HG03039 (cell line): ENCODE measurements around the gene CASK.

Experiments
- ATAC-seq: cut with Tn5 transposase; IDR thresholded peaks from one replicate; pipeline ENCODE4 v1.9.1; 2021; ENCODE audit warnings: mild to moderate bottlenecking, moderate library complexity; ENCODE audit not compliant: unreplicated experiment

Gene CASK

DNA sequence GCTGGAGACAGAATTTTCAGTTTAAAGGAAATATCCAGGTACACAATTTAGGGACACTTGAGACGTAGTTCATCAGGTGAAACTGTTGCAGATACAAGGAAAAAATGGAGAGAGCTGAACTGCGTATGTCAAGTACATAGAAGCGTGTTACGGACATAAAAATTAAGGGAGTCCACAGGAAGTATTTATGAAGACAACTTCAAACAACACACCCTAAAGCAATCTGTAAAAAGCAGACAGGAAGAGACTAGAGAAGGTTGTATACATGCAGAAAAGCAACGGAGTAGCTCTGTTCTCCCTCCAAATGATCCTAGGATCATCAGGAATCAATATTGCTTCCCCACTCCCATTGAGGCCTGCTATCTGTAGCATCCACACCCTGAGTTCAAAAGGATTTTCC lies 5.8 kb downstream of the CASK start:
- no peak for ATAC-seq

DNA sequence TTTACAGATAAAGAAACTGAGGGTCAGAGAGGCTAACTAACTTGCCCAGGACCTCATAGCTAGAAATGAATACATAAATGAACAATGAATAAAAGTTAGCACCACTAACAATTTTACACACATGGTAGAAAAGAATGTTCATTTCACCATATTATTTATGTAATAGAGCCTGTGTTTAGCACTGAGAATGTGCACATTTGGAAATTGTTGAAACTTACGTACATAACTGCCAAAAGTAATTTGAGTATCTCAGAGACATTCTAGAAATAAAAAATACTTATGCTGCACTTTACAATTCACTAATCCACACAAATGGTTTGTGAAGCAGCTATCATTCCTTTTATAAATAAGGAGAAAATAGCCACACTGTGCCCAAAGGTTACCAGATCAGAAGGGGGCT lies 9.9 kb downstream of the CASK start:
- ATAC-seq: no peak

DNA sequence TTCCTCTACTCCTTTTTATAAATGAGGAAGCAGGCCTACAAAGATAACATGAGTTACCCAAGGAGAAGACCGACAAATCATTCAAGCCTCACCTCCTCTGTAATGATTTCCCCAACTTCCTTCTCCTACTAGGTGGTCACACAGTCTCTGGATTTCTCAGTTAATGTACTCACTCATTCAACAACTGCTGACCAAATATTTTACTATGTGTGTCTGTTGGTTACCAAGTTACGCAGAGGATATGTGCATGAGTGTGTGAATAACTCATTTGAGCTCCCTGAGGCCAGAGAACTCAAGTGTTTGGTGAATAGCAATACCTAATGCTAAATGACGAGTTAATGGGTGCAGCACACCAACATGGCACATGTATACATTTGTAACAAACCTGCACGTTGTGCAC lies 10.4 kb downstream of the CASK start:
- ATAC-seq: no peak

DNA sequence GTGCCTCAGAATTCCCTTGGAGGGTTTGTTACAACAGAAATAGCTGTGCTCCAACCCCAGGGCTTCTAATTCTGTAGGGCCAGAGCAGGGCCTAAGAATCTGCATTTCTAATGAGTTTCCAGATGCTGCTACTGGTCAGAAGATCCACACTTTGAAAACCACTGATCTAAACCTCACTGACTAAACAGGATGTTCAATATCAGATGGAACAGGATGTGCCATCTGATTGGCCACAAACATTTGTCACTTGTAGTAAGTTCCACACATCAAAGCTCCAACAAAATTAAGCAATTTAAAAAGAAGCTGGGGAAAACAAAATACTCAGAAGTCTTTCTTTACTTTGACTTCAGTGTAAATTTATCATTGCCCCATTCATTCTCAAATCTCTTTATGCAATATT lies 14.3 kb downstream of the CASK start:
- ATAC-seq: no peak

DNA sequence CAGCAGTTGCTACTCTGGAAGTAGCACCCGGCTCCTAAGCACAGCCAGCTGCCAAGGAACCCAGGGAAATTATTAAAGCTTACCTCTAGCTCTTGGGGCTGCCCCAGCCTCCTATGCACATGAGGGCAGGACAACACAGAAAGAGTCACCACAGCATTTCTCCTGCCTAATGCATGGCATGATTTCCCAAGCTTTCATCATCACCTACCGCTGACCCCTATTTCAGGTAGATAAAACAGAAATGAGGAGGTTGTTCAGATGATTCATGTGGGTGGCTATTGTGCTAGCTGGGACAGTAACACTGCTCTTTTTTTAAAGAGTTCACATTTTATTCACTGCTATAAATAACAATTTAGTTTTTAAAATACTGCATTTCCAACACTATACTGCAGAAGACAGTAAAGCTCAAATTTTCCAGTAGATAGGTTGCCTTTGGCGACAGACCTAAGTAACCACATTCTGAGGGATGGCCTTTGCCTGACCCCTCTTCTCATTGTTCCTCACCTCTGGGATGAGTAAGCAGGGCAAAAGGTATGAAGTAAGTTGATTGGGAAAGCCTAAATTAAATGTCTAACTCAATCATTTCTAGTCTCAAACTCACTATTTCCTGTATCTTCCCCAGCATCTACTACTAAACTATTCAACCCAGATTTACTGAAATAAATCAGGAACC lies 16.7 kb downstream of the CASK start:
- ATAC-seq: no peak

DNA sequence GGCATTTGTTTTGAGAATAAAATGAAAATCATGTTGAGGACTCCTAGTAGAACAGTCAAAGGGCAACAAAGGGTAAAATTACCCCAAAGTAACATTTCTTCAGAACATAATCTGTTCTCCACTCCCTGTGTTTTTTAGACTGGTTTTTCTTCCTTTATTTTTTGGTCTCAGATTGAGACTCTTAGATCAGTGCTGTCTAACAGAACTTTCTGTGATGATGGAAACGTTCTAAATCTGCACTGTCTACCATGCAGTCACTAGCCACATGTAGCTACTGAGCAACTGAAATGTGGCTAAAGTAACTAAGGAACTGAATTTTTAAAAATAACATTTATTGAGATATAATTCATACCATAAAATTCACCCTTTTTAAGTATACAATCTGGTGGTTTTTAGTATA lies 19.8 kb downstream of the CASK start:
- ATAC-seq: no peak

DNA sequence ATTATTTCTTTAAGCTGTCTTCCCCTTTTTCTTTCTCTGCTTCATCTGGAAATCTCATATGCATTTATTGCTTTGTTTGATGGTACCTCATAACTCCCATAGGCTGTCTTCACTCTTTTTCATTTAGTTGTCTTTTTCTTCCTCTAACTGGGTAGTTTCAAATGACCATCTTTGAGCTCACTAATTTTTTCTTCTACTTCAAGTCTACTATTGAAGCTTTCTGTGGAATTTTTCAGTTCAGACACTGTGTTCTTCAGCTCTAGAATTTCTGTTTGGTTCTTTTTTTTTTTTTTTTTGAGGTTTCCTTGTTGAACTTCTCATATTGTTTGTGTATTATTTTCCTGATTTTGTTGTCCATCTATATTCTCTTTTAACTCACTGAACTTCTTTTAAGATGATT lies 23.0 kb downstream of the CASK start:
- ATAC-seq: no peak

DNA sequence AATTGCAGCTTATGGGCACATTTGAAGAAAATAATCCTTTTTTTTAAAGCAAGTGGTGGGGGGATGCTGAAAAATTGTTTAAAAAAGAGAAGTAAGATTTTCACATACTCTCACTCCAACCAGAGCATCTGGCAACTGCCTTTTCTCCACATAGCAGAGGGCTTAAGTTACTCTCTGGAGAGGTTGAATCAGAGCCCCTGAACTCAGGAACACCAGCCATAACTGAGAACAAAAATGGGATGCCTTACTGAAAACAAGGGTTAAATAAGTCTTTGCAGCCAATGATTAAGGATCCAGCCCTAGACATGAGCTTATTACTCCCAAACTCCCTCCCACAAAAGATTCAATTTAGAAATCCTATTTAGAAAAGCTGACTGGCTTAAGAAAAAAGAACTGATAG lies 27.5 kb downstream of the CASK start:
- ATAC-seq: no peak

DNA sequence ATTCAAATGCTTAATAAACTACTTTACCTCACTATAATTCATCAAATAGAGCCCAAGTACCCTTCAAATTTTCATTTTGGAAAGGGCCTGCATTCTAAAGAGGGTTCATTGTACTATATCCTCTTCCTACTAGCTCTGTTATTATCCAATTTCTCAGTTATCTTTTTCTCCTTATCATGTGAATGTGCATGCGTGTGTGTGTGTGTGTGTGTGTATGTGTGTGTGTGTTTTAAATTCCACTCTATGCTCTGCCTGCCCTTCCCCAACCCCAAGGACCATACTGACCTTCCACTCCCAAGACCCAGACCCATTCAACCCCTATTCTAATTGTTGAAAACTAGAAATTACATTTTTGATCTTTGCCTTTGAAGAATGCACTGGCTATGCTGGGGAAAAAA lies 33.3 kb downstream of the CASK start:
- ATAC-seq: no peak

DNA sequence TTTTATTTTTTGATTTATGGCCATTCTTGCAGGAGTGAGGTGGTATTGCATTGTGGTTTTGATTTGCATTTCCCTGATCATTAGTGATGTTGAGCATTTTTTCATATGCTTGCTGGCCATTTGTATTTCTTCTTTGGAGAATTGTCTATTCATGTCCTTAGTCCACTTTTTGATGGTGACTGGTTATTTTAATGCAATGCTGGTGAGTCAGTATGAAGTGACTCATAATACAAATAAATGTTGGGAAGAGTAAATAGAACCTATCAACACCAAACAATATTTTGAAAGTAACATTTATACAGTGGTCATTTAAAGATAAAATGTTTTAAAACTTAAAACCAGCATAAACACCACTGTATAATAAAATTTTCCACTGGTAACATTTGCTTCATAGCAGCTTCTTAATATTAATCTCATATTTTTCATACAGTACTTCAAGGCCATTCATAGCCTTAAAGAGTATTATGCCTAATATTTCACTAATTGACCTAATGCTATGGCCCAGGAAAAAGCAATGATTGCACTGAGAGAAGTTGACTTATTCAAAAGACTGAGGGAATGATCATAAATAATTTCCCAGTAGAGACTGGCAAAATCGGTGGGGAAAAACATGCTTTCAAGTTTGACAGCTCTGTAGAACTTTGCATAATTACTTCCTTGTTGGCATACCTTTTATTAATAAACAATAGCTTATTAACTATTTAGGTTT lies 33.9 kb downstream of the CASK start:
- ATAC-seq: no peak

DNA sequence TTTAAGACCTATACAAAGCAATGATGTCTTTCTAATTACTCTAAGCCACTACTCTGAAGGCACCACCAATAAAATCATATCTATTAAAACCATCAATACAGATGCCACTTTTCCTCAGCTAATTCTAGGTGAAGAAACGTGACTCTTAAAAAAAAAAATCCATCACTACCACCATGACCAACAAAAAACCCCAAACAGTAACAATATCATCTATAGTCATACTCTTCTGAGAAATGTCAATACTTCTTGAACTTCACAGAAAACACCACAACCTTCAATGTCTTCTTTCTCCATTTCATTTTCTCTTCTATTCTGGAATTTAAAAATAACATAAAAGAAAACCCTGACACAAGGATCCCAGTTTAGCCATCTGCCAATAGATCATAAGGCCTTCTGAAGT lies 35.7 kb downstream of the CASK start:
- ATAC-seq: no peak

DNA sequence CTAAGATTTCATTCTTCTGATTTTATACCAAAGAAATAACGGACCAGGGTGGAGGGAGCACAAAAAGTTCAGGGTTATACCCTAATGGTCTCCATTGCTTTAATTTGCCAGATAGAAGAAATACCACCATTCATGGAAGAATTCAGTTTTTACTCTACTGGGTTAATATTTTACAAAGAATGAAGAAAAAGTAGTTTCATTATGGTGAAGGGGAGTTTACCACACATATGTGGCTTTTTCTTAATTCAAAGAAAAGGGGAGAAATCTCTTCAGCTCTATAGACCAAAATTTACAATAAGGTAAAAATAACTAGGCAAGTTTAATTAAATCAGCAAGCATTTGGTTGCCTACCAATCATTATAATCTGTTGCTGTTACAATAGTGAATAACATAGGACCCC lies 37.6 kb downstream of the CASK start:
- no peak for ATAC-seq

DNA sequence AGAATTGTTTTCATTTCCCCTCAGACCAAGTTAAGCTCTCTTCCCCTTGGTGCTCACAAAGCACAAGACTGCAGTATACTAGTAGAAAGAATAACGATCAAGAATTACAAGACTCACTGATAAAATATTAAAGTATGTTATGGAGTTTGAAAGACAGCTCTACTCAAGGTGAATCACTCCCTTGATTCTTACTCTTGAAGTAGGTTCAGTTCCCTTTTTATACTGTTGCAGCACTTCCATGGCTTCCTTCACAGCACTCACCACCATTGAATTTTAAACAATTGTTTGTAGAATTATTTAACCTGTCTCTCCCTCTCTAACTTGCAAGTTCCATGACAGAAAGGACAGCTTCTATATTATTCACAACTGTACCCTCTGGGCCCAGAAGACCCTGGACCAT lies 42.2 kb downstream of the CASK start:
- ATAC-seq: no peak

DNA sequence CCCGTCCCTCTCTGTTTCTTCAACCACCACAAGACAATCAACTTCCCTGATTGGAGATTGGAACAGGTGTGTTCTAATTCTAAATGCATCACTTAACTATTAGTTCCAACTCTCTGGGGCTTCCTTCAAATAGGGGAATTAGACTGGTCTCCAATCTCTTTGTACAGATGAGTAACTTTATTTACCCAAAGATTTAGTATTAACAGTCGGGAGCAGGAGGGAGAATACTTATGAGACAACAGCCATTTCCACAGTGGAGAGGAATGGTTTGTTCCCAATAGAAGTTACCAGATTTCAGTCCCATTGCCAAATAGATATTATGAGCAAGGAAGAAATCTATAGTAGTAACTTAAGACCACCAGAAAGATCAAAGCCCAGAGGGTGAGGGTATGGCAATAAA lies 46.2 kb downstream of the CASK start:
- ATAC-seq: no peak

DNA sequence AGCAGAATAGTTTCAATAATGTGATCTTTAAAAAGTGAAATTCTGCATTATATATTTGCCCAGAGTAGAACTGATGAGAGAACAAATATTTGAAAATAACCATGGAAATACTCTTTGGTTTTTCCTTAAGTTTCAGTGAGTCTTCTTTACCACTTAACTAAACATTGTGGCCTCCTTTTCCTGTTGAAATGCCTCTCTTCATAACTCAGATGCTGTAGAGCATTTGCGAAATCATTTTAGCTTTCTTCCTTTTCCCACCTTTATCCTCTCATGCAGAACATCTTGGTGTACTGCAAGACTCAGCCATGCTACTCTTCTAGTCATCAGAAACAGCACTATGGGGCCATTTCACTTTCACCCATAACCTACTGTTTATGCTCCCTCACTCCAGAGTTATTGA lies 48.2 kb downstream of the CASK start:
- ATAC-seq: no peak

DNA sequence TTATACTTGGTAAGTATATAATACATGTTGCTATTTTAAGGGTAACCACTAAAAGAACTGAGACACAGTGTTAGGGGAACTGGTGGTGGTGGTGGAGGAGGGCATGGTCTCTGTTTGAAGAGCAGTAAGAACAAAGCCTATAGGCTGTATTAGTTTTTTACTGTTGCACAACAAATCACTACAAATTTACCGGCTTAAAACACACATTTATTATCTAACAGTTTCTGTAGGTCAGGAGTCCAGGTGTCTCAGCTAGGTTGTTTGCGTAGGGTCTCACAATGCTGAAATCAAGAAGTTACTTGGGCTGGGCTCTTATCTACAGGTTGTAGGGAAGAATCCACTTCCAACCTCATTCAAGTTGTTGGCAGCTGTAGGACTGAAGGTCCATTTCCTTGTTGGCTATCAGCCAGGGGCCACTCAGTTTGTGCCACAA lies 52.6 kb downstream of the CASK start:
- ATAC-seq: no peak

DNA sequence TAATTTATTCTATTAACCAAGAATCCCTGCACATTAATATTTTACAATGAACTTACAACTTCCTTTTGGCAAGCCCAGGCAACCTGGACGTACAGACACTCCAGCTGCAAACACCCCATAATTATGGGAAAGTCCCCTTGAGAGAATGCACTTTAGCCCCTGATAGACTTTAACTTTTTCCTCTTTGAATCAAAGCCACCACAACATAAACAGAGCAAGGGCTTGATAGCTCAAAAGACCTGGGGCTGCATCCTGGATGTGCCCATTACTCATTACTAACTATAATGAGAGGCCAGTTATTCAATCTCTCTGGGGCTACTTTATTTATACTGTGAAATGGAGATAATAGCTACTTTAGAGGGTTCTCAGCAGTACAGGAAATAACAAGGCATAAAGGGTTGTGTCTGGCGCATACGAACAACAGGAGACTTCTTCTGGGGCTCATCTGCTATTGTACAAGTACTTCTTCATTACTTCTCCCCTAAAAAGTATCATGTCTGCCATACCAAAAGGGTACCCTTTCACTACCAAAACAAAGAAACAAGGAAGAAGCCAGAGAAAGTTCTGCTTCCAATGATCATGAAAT lies 54.9 kb downstream of the CASK start:
- ATAC-seq: no peak

DNA sequence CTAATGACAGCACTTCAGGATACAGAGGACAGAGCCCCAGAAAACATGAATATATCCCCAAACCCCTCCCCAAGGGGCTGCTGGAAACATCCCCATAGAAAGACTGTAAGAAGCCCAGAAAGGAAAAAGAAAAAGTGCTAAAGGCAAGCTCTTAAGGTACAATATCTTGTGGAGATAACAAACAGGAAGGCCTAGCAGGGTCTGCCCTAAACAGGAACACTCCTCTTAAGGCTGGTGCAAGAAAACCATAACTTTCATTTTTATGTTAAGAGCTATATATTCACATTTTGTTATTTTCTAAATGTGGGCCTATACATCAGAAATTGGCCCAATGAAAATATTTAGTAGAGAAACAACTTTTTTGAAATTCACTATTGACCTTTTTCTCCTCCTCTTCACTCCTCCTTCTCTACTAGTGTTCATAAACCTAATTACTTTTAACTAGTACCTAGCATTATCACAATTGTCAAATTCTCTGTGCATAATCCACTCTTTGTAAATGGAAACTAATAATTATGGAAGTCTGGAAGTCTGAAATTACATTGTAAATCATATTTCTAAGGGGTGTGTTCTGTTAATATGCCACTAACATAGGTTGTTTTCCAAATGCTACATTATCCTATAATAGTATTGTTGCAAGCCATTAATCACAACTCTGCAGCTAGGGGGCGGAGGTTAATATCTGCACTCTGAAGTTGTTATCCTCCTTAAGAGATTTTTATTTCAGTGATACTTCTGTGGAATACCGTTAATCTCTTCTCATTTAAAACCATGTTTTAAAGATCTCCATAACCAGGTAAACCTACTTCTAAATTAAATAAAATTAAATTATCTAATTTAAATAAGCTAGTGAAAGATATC lies 59.8 kb downstream of the CASK start:
- no peak for ATAC-seq

DNA sequence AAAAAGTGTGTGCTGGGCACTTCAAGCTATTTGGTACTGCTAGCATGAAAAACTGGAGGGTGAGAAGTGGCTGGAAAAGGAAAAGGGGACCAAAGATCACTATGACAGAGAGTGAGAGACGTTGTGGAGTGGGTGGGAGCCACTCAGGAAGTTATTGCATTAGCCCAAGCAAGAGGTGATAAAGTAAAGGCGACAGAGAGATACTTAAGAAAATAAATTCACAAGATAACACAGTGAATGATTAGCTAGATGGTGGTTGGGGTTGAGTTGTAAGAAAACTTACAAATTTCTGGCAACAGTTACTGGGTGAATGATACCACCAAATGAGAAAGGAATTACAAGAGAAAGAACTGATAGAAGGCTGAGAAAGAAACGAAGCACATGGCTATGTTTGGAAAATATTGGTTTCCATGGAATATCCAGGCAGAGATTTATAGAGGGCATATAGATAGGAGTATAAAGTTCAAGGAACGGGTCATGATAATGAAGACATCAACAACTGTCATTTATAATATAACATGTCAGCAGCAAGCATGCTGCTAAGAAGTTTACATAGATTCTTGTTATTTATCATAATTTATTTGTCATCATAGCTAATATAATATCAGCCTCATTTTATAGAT lies 60.7 kb downstream of the CASK start:
- ATAC-seq: no peak

DNA sequence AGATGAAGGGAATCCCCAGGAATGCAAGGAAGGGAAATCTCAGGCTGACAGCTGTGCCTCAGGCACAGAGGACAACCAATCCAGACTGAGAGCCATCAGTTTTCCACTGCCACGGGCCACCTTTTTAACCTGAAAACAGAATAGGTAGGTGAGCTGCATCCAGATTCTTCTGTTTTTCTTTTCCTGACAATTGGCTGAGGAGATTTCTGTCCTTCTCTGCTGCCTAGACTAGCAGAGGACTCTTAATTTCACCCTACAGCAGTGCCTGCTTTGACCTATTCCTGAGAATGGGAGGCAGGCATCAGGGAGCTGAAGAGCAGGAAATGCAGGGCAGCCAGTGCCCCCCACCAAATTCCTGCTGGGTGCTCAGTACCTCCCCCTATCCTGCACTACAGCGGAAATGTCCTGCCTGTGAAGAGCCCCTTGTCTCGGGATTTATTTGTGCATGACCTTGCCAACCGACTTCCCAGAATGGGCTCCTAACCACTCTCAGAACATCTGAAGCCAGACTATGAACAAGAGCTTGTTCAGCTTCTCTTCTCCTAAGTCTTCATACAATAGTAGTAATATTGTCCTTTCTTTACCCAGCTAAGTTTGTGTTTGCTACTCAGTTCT lies 65.1 kb downstream of the CASK start:
- ATAC-seq: no peak

DNA sequence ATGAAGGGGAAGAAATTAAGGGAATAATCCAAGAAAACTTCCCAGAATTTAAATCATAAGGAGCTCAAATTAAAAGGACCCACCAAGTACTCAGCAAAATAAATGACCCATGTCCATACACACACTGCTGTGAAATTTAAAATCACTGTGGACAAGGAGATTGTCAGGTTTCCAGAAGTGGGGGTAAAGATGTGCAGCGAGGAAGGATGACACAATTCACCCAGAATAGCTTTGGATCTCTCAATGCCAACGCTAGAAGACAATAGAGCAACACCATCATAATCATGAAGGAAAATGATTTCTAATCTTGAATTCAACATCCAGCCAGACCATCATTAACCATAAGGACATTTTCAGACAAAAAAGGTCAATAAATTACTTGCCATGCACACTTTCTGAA lies 65.7 kb downstream of the CASK start:
- ATAC-seq: no peak
